H1 (cell line): ENCODE results near the gene ABITRAM. TPM values are rescaled to one million over a fixed set of nuclear protein-coding genes. Genes with fewer than 3 reads are reported as not detected.

Experiments used
- CTCF ChIA-PET: fragments of 300-600 bp; sonication (Branson Sonifier 250); formaldehyde crosslinking; loops from one replicate; lab custom pipeline; 2021; ENCODE audit not compliant: partially characterized antibody; lab: Charles Lee
- POLR2A ChIA-PET: fragments of 300-600 bp; sonication (Branson Sonifier 250); formaldehyde crosslinking; loops from one replicate; lab custom pipeline; 2021; ENCODE audit warnings: inconsistent platforms; ENCODE audit not compliant: partially characterized antibody; lab: Charles Lee
- DNase-seq, 2 experiments: peaks; one replicate each; pipeline versions ENCODE4 v3.0.0 to v3.0.0-alpha.2; 2010 to 2022; ENCODE audit warnings: low spot score in 2 of 2, low read depth in 1 of 2, mixed read lengths in 1 of 2
- FAIRE-seq: peaks from 2 replicates; lab custom pipeline; 2011; peaks lifted over from hg19 to GRCh38; lab: Jason Lieb, UNC
- H2AFZ ChIP-seq: 2 replicates; pipeline ENCODE4 v1.8.1; 2012; ENCODE audit warnings: low read length, inconsistent platforms
- H2AK5ac ChIP-seq: 2 replicates; pipeline ENCODE4 v1.6.1; 2013; ENCODE audit warnings: low read depth, low read length
- H2BK120ac ChIP-seq: replicated peaks from 2 replicates; pipeline ENCODE3; 2013; ENCODE audit warnings: low read depth, low read length, inconsistent platforms
- H2BK12ac ChIP-seq: 2 replicates; pipeline ENCODE4 v1.6.1; 2013; ENCODE audit warnings: low read depth, low read length
- H2BK15ac ChIP-seq: 2 replicates; pipeline ENCODE4 v1.6.1; 2013; ENCODE audit warnings: low read length
- H2BK20ac ChIP-seq: 2 replicates; pipeline ENCODE4 v1.6.1; 2013; ENCODE audit warnings: low read length
- H2BK5ac ChIP-seq: 2 replicates; pipeline ENCODE4 v1.6.1; 2013; ENCODE audit warnings: low read depth, low read length
- H3K14ac ChIP-seq: 2 replicates; pipeline ENCODE4 v1.6.1; 2013; ENCODE audit warnings: inconsistent platforms; ENCODE audit not compliant: insufficient read length
- H3K18ac ChIP-seq: 2 replicates; pipeline ENCODE4 v1.6.1; 2013; ENCODE audit warnings: low read length; ENCODE audit errors: extremely low read depth
- H3K23ac ChIP-seq: 2 replicates; pipeline ENCODE4 v1.6.1; 2013; ENCODE audit warnings: inconsistent platforms; ENCODE audit not compliant: insufficient read length
- H3K23me2 ChIP-seq: 2 replicates; pipeline ENCODE4 v1.6.1; 2013; ENCODE audit warnings: low read depth, low read length
- H3K27ac ChIP-seq: 2 replicates; pipeline ENCODE4 v1.6.1; 2011; ENCODE audit warnings: low read depth, low read length, inconsistent platforms
- H3K27me3 ChIP-seq, 4 experiments: replicated peaks in 1 of 4; 1 replicate in 1 of 4; 2 replicates in 3 of 4; pipeline versions ENCODE4 v1.6.1 to v1.8.1; 2011 to 2013; ENCODE audit warnings: low read length in 3 of 4, mild to moderate bottlenecking in 3 of 4, inconsistent platforms in 2 of 4, mixed read lengths in 2 of 4, moderate library complexity in 1 of 4; ENCODE audit not compliant: control insufficient read depth in 3 of 4, insufficient read depth in 3 of 4; ENCODE audit errors: extremely low read depth in 1 of 4
- H3K36me3 ChIP-seq, 4 experiments: 2 replicates each; pipeline versions ENCODE4 v1.6.1 to v1.8.1; 2011 to 2013; ENCODE audit warnings: mild to moderate bottlenecking in 4 of 4, low read length in 3 of 4, moderate library complexity in 2 of 4, control low read depth in 1 of 4, inconsistent platforms in 1 of 4; ENCODE audit not compliant: insufficient read depth in 4 of 4, control insufficient read depth in 2 of 4
- H3K4ac ChIP-seq: replicated peaks from 2 replicates; pipeline ENCODE3; 2013; ENCODE audit warnings: low read length, low read depth, mixed read lengths, inconsistent platforms; ENCODE audit not compliant: insufficient read length
- H3K4me1 ChIP-seq, 4 experiments: replicated peaks in 1 of 4; 1 replicate in 1 of 4; 2 replicates in 3 of 4; pipeline versions ENCODE4 v1.6.1 to v1.8.1; 2011 to 2013; ENCODE audit warnings: low read length in 3 of 4, inconsistent platforms in 2 of 4, mixed read lengths in 1 of 4; ENCODE audit not compliant: insufficient read depth in 4 of 4, control insufficient read depth in 3 of 4
- H3K4me2 ChIP-seq, 2 experiments: 2 replicates each; pipeline versions ENCODE4 v1.6.1 to v1.8.1; 2011 to 2013; ENCODE audit warnings: low read depth in 2 of 2, low read length in 2 of 2, control low read depth in 1 of 2, inconsistent platforms in 1 of 2, mild to moderate bottlenecking in 1 of 2; ENCODE audit not compliant: insufficient read depth in 1 of 2
- H3K4me3 ChIP-seq, 4 experiments: fragments of 200-600, 300-600 bp in 1 of 4; sonication (generic), shearing (Covaris generic), sonication (Bioruptor Twin) in 1 of 4; 2 replicates each; pipeline versions ENCODE4 v1.5.1 to v1.8.1; 2011 to 2016; ENCODE audit warnings: low read length in 4 of 4, low read depth in 3 of 4, control low read depth in 2 of 4, inconsistent platforms in 2 of 4, mild to moderate bottlenecking in 2 of 4, mixed read lengths in 1 of 4, moderate library complexity in 1 of 4; ENCODE audit not compliant: insufficient read depth in 2 of 4; ENCODE audit errors: extremely low read depth in 1 of 4
- H3K56ac ChIP-seq: replicated peaks from 2 replicates; pipeline ENCODE3; 2013; ENCODE audit warnings: low read depth, mild to moderate bottlenecking, mixed read lengths, low read length, inconsistent platforms; ENCODE audit not compliant: insufficient read length
- H3K79me1 ChIP-seq: 2 replicates; pipeline ENCODE4 v1.6.1; 2013; ENCODE audit warnings: low read depth, low read length, control low read depth
- H3K79me2 ChIP-seq, 2 experiments: 2 replicates each; pipeline versions ENCODE4 v1.6.1 to v1.8.1; 2012 to 2013; ENCODE audit warnings: low read length in 2 of 2, mild to moderate bottlenecking in 2 of 2, inconsistent platforms in 1 of 2; ENCODE audit not compliant: insufficient read depth in 2 of 2, control insufficient read depth in 1 of 2
- H3K9ac ChIP-seq, 4 experiments: replicated peaks in 1 of 4; 1 replicate in 1 of 4; 2 replicates in 3 of 4; pipeline versions ENCODE4 v1.6.1 to v1.8.1; 2011 to 2013; ENCODE audit warnings: low read depth in 3 of 4, low read length in 3 of 4, control low read depth in 2 of 4, mild to moderate bottlenecking in 2 of 4, moderate library complexity in 2 of 4, inconsistent platforms in 1 of 4; ENCODE audit errors: extremely low read depth in 1 of 4
- H3K9me3 ChIP-seq, 2 experiments: 2 replicates each; pipeline versions ENCODE4 v1.6.1 to v1.8.1; 2012 to 2013; ENCODE audit warnings: mild to moderate bottlenecking in 2 of 2, moderate library complexity in 2 of 2, control low read depth in 1 of 2, inconsistent platforms in 1 of 2, low read depth in 1 of 2, low read length in 1 of 2, mixed read lengths in 1 of 2; ENCODE audit not compliant: insufficient read depth in 2 of 2
- H4K20me1 ChIP-seq, 2 experiments: replicated peaks in 1 of 2; 2 replicates each; pipeline versions ENCODE3 to v1.8.1; 2011 to 2013; ENCODE audit warnings: inconsistent platforms in 2 of 2, low read length in 2 of 2, mild to moderate bottlenecking in 1 of 2; ENCODE audit not compliant: insufficient read depth in 2 of 2, control insufficient read depth in 1 of 2
- H4K5ac ChIP-seq: 2 replicates; pipeline ENCODE4 v1.6.1; 2013; ENCODE audit warnings: low read length, low read depth, mixed read lengths, inconsistent platforms; ENCODE audit not compliant: insufficient read length
- H4K8ac ChIP-seq: 2 replicates; pipeline ENCODE4 v1.8.0; 2013; ENCODE audit warnings: mild to moderate bottlenecking, moderate library complexity, low read length, inconsistent platforms; ENCODE audit not compliant: insufficient read depth; ENCODE audit errors: extremely low read depth
- H4K91ac ChIP-seq: replicated peaks from 2 replicates; pipeline ENCODE3; 2013; ENCODE audit warnings: low read length, mixed read lengths, inconsistent platforms; ENCODE audit not compliant: insufficient read length
- EZH2 ChIP-seq: fragments of 200-600 bp; sonication (generic); IDR thresholded peaks from 2 replicates; pipeline ENCODE4 v1.7.1; 2012; ENCODE audit warnings: low read depth, mild to moderate bottlenecking, moderate library complexity, low read length, inconsistent platforms; ENCODE audit not compliant: severe bottlenecking
- FOSL1 ChIP-seq: IDR thresholded peaks from 2 replicates; pipeline ENCODE4 v1.6.1; 2011; ENCODE audit warnings: mild to moderate bottlenecking, low read depth, low read length, moderate library complexity; ENCODE audit not compliant: insufficient read depth
- GTF2F1 ChIP-seq: IDR thresholded peaks from 2 replicates; pipeline ENCODE4 v1.6.1; 2012; ENCODE audit warnings: low read depth, low read length, improper control_type of control experiment, borderline replicate concordance
- PHF8 ChIP-seq: fragments of 200-600 bp; sonication (generic); conservative IDR thresholded peaks from 2 replicates; pipeline ENCODE4 v1.7.1; 2012; ENCODE audit warnings: low read depth, mild to moderate bottlenecking, inconsistent platforms, low read length, moderate library complexity
- SIRT6 ChIP-seq: IDR thresholded peaks from one replicate; pipeline ENCODE4 v1.7.1; 2012; ENCODE audit warnings: low read length, inconsistent platforms
- SIX5 ChIP-seq: IDR thresholded peaks from 2 replicates; pipeline ENCODE4 v1.6.1; 2011; ENCODE audit warnings: mild to moderate bottlenecking, low read depth, low read length
- SP4 ChIP-seq: IDR thresholded peaks from 2 replicates; pipeline ENCODE4 v1.6.1; 2012; ENCODE audit warnings: low read length, inconsistent platforms
- TBP ChIP-seq: IDR thresholded peaks from 2 replicates; pipeline ENCODE4 v1.6.1; 2011; ENCODE audit warnings: low read depth, low read length, improper control_type of control experiment
- WGBS, 2 experiments: shearing (Covaris generic) in 1 of 2; methylation state at CpG; one replicate each; pipeline versions ENCODE4 v1.1.6 to v1.1.7; 2013 to 2015; ENCODE audit warnings: low lambda C conversion rate in 2 of 2, mixed read lengths in 2 of 2, inconsistent platforms in 1 of 2, low coverage in 1 of 2, missing lambda C conversion rate in 1 of 2; ENCODE audit not compliant: insufficient replicate concordance in 2 of 2, insufficient coverage in 1 of 2, insufficient read length in 1 of 2; ENCODE audit errors: extremely low coverage in 1 of 2, missing lambda C conversion rate in 1 of 2; 5-methylcytosine and 5-hydroxymethylcytosine counted together
- polyA plus RNA-seq, 7 experiments: library from polyadenylated mRNA; depleted of rRNA in 3 of 7; stranded (reverse) in 5 of 7; unstranded in 2 of 7; fragments of >200 nt in 5 of 7; fragments of 200-250 nt in 2 of 7; gene quantifications; 1 replicate in 5 of 7; 2 replicates in 1 of 7; 4 replicates in 1 of 7; pipeline versions ENCODE4 v1.2.1 to v1.2.3, GENCODE V29; 2011 to 2013; ENCODE audit warnings: missing spikeins in 2 of 7, mixed read lengths in 2 of 7
- total RNA-seq: library from RNA; stranded (reverse); fragmentation: NEBNext Ultra II Directional; extraction: Animal tissue kit (Norgen Biotek cat#: 25700); gene quantifications from 2 replicates; pipeline ENCODE4 v1.2.1, GENCODE V29; 2021

The ABITRAM gene
- total and polyA plus RNA-seq, 2 of the 8 experiments (the other 6 are each of a cell fraction or from before 2014, with no cell fraction given) = 8.4 to 9.0 TPM

DNA sequence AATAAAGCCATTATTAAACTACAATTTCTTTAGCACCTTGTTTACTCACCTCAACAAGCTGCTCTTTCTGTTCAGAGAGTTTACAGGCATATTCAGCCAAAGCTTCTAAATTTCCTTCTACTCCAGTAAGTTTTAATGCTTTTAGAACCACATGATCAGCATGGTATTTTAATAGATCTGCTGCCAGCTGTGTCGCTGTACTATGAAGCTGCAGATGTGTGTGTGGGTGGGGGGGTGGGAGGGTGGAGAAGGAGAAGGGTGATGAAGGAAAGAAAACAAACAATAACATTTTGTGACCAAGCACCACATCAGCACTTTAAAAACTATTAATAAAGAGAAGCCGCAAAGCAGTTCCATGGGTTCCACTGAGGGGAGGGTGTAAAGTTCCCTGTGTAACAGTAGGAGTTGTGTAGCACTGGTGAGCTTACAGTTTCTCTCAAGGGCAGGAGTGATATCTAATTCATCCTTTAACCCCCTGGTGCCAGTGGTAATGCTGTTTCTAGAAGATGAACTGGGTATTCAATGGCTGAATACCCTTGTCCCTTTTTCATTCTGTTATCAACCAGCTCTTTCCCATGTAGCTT lies 38.5 kb downstream of the ABITRAM start:
- H3K23ac ChIP-seq = no peak overlapping the region
- H4K91ac ChIP-seq = no peak overlapping the region
- H4K5ac ChIP-seq = no peak overlapping the region
- H2AFZ ChIP-seq = no peak overlapping the region
- H3K79me2 ChIP-seq = no peaks in the 10 kb centered on the region
- H2BK20ac ChIP-seq = no peak overlapping the region
- H4K20me1 ChIP-seq = no peaks in the 10 kb centered on the region
- H3K4ac ChIP-seq = no peak overlapping the region
- CTCF ChIA-PET = interaction anchor here (0.6 kb wide), 1 partner anchor 28 kb away, joined by 4 read pairs; no protein-coding TSS in a partner anchor
- H3K9ac ChIP-seq = no peak overlapping the region
- H3K27ac ChIP-seq = no peak overlapping the region
- H3K9me3 ChIP-seq = 0 out of 4 replicates have a peak, but pooled peaks cover 0 to 2% of the 10 kb centered on the region in 2 experiments
- no peaks in the 10 kb centered on the region for H3K4me1 ChIP-seq
- FAIRE-seq = no peak
- H3K79me1 ChIP-seq = no peaks in the 10 kb centered on the region
- no peak for DNase-seq
- H3K36me3 ChIP-seq = peaks cover 0 to 16% (median 7%) of the 10 kb centered on the region in 4 experiments; a peak in 6 of 8 replicates
- H3K27me3 ChIP-seq = no peaks in the 10 kb centered on the region
- H2BK120ac ChIP-seq = no peak overlapping the region
- H3K4me3 ChIP-seq = no peak overlapping the region
- no peaks in the 10 kb centered on the region for H3K23me2 ChIP-seq
- H2AK5ac ChIP-seq = no peak overlapping the region
- 97% methylated on average over 2 of the region's 2 CpGs; no CpG with 5 or more reads in 1 of the 2 experiments for WGBS, 2 experiments
- POLR2A ChIA-PET = no interaction called here
- no peak overlapping the region for H4K8ac ChIP-seq
- no peak overlapping the region for H2BK12ac ChIP-seq
- no peak overlapping the region for H3K18ac ChIP-seq
- TF ChIP-seq PHF8 = no peak
- TF ChIP-seq SIX5 = no peak
- no peak for TF ChIP-seq SIRT6
- no peak for TF ChIP-seq GTF2F1
- TF ChIP-seq EZH2 = no peak
- TF ChIP-seq FOSL1 = no peak
- TF ChIP-seq SP4 = no peak
- TF ChIP-seq TBP = no peak
- H3K56ac ChIP-seq = no peak overlapping the region
- H2BK15ac ChIP-seq = no peak overlapping the region
- no peak overlapping the region for H3K4me2 ChIP-seq
- no peak overlapping the region for H3K14ac ChIP-seq
- no peak overlapping the region for H2BK5ac ChIP-seq
